Measurements from ENCODE around the gene KNSTRN. TPM values are rescaled to one million over a fixed set of nuclear protein-coding genes. Genes with fewer than 3 reads are reported as not detected.

KNSTRN gene
- total and polyA plus RNA-seq, 4 experiments from 2014 or later, result 1.0 to 8.8 (median 4.6) TPM

DNA sequence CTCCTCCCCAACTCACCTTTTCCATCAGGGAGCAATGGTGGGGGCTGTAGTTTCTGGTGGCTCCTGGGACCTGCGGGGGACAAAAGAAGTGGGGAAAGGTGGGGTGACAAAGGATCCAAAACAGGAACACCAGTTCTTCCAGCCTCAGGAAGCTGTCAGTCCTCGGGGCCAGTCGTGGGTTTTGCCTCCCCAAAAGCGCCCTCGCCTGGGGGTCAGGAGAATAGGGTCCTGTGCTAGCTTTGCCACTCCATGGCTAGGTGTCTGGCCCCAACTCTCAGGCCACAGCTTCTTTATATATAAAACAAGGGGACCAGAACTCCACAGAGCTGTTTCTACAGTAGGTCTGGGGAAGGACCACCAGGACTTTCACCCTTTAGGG lies 45.8 kb upstream of the KNSTRN start:
- intact Hi-C loops (cut with micrococcal nuclease), result loop anchor here (5.0 kb wide), 1 partner anchor 119 kb away; no protein-coding TSS in a partner anchor
- Histone ChIP-seq H3K4me1 (ENCODE audit: insufficient read depth, low read length) (peaks cover 15% of the 10 kb centered on the region), H3K4me3 (ENCODE audit: low read length in 2 of 2) (no peak overlapping the region), H3K9me3 (ENCODE audit: control insufficient read depth in 1 of 2, low read length in 2 of 2) (no peaks in the 10 kb centered on the region), H3K36me3 (ENCODE audit: insufficient read depth, low read length) (no peaks in the 10 kb centered on the region), H3K27me3 (ENCODE audit: insufficient read depth, low read length) (no peaks in the 10 kb centered on the region), H3K27ac (ENCODE audit: low read depth, low read length) (no peak overlapping the region)
- no peaks in the 10 kb centered on the region for H3K9me3 Mint-ChIP-seq
- no peak overlapping the region for H3K4me3 Mint-ChIP-seq
- peak overlapping the region in 1 of 7 donors; percentile 47 for H3K27ac Mint-ChIP-seq
- H3K36me3 Mint-ChIP-seq, result no peaks in the 10 kb centered on the region
- ChIA-PET CTCF (ENCODE audit: partially characterized antibody) (interaction anchor here (1.4 to 21.4 kb wide), 18 partner anchors 8 to 293 kb away, joined by 3 to 634 read pairs (median 10); partner anchors contain the start of genes ANKRD63, INAFM2 and PLCB2), POLR2A (ENCODE audit: partially characterized antibody) (interaction anchor here (0.9 to 4.2 kb wide), 3 partner anchors 17 to 36 kb away, joined by 3 to 32 read pairs (median 4); partner anchors contain the start of gene PLCB2)
- peaks cover 7 to 16% (median 9%) of the 10 kb centered on the region in 4 donors for H3K4me1 Mint-ChIP-seq
- peaks cover 0 to 2% of the 10 kb centered on the region in 2 donors for H3K27me3 Mint-ChIP-seq
- no peak for DNase-seq

DNA sequence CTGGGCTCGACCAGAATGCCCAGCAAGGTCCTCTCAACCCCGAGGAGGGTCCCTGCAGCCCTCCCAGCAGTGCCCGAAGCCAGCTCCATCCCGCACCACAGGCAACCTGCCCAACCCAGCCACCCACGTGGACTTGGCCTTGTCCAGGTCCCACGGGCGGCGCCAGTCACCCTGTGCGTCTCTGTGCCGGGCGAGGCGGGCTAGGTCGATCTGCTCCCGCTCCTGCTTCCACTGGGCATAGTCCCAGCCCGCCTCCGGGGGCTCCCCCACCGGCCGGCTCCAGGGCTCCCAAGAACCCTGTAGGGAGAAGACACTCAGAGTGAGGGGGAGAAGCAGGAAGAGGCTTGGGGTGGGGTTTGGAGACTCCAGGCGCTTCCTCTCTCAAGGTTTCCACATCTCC lies 44.9 kb upstream of the KNSTRN start:
- H3K9me3 ChIP-seq (ENCODE audit: control insufficient read depth in 1 of 2, low read length in 2 of 2), result no peaks in the 10 kb centered on the region
- CTCF ChIA-PET (ENCODE audit: partially characterized antibody), result interaction anchor here (0.6 to 21.4 kb wide), 31 partner anchors 9 to 549 kb away, joined by 3 to 634 read pairs (median 6); partner anchors contain the start of genes ANKRD63, BAHD1, INAFM2 and KNSTRN
- H3K4me1 Mint-ChIP-seq, result peaks cover 7 to 16% (median 9%) of the 10 kb centered on the region in 4 donors
- H3K36me3 ChIP-seq (ENCODE audit: insufficient read depth, low read length), result no peaks in the 10 kb centered on the region
- peaks cover 0 to 2% of the 10 kb centered on the region in 2 donors for H3K27me3 Mint-ChIP-seq
- no peaks in the 10 kb centered on the region for H3K9me3 Mint-ChIP-seq
- H3K27ac ChIP-seq (ENCODE audit: low read depth, low read length), result no peak overlapping the region
- H3K4me3 ChIP-seq (ENCODE audit: low read length in 2 of 2), result no peak overlapping the region
- H3K27me3 ChIP-seq (ENCODE audit: insufficient read depth, low read length), result no peaks in the 10 kb centered on the region
- H3K36me3 Mint-ChIP-seq, result no peaks in the 10 kb centered on the region
- H3K27ac Mint-ChIP-seq, result no peak overlapping the region
- no peak for DNase-seq
- H3K4me1 ChIP-seq (ENCODE audit: insufficient read depth, low read length), result peaks cover 15% of the 10 kb centered on the region
- intact Hi-C loops (cut with micrococcal nuclease), result loop anchor here (5.0 kb wide), 1 partner anchor 120 kb away; no protein-coding TSS in a partner anchor
- POLR2A ChIA-PET (ENCODE audit: partially characterized antibody), result interaction anchor here (0.7 to 4.2 kb wide), 8 partner anchors 13 to 84 kb away, joined by 3 to 32 read pairs (median 4); partner anchors contain the start of genes INAFM2 and PLCB2
- H3K4me3 Mint-ChIP-seq, result no peak overlapping the region

- H3K27me3 ChIP-seq (ENCODE audit: insufficient read depth, low read length), result no peaks in the 10 kb centered on the region
- ChIA-PET POLR2A (ENCODE audit: partially characterized antibody) (interaction anchor here (0.6 to 4.2 kb wide), 8 partner anchors 12 to 332 kb away, joined by 3 to 32 read pairs (median 4); partner anchors contain the start of genes INAFM2 and PLCB2), CTCF (ENCODE audit: partially characterized antibody) (interaction anchor here (0.6 to 21.4 kb wide), 34 partner anchors 8 to 550 kb away, joined by 3 to 634 read pairs (median 6); partner anchors contain the start of genes ANKRD63, BAHD1, INAFM2 and KNSTRN)
- peaks cover 15% of the 10 kb centered on the region for H3K4me1 ChIP-seq (ENCODE audit: insufficient read depth, low read length)
- Mint-ChIP-seq H3K4me3 (peak overlapping the region in 1 of 8 donors; percentile 46), H3K27ac (no peak overlapping the region), H3K9me3 (no peaks in the 10 kb centered on the region), H3K36me3 (no peaks in the 10 kb centered on the region), H3K4me1 (peaks cover 7 to 16% (median 9%) of the 10 kb centered on the region in 4 donors), H3K27me3 (peaks cover 0 to 2% of the 10 kb centered on the region in 2 donors)
- intact Hi-C loops (cut with micrococcal nuclease), result loop anchor here (1.0 to 5.0 kb wide), 4 partner anchors 17 to 121 kb away; partner anchors contain the start of gene PLCB2
- no peaks in the 10 kb centered on the region for H3K36me3 ChIP-seq (ENCODE audit: insufficient read depth, low read length)
- H3K9me3 ChIP-seq (ENCODE audit: control insufficient read depth in 1 of 2, low read length in 2 of 2), result no peaks in the 10 kb centered on the region
- H3K27ac ChIP-seq (ENCODE audit: low read depth, low read length), result no peak overlapping the region
- DNase-seq, result peak; percentile 69 to 72 (median 71)
- H3K4me3 ChIP-seq (ENCODE audit: low read length in 2 of 2), result no peak overlapping the region
Measured at GRCh38 chr15:40338041-40338657, 44.4 kb upstream of the KNSTRN start.

DNA sequence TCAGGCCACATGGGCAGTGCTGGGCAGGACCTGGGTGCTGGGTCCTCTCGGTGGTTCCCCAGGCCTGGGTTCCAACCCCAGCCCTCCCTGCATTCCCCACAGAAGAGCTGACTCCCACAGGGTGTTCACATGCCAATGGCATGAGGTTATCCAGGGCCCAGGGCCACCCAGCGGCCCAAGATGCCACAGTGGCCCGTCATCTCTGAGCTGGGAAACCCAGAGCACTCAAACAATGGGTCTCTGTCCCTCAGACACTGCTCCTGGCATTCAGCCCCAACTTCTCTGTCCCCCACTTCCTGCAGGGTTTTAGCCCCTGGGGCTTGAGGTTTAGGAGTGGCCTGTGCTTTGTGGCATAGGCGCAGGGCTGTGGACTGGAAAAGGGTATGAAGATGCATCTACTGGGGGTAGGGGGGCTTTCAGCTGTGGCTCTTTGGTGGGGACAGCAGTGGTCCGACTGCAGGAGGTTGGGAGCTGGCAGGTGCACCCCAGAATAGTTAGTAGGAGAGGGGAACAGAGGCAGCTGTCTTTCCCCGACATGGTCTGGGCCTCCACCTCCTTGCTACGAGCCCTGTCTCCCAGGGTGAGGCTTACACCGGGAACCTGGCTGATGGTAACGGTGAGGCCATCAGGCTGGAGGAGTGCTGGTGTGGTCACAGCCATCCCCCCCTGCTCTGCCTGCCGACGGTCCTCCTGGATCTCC lies 43.5 kb upstream of the KNSTRN start:
- no peak overlapping the region for H3K27ac Mint-ChIP-seq
- peaks cover 0 to 2% of the 10 kb centered on the region in 2 donors for H3K27me3 Mint-ChIP-seq
- no peaks in the 10 kb centered on the region for H3K9me3 ChIP-seq (ENCODE audit: control insufficient read depth in 1 of 2, low read length in 2 of 2)
- peaks cover 13% of the 10 kb centered on the region for H3K4me1 ChIP-seq (ENCODE audit: insufficient read depth, low read length)
- no peaks in the 10 kb centered on the region for H3K36me3 ChIP-seq (ENCODE audit: insufficient read depth, low read length)
- ChIA-PET POLR2A (ENCODE audit: partially characterized antibody) (interaction anchor here (1.0 to 4.2 kb wide), 2 partner anchors 30 to 60 kb away, joined by 5 to 32 read pairs; partner anchors contain the start of gene PLCB2), CTCF (ENCODE audit: partially characterized antibody) (interaction anchor here (0.9 to 21.4 kb wide), 19 partner anchors 12 to 551 kb away, joined by 3 to 634 read pairs (median 8); partner anchors contain the start of genes ANKRD63, INAFM2, KNSTRN and PLCB2)
- intact Hi-C loops (cut with micrococcal nuclease), result loop anchor here (1.0 to 5.0 kb wide), 4 partner anchors 18 to 122 kb away; partner anchors contain the start of gene PLCB2
- H3K27ac ChIP-seq (ENCODE audit: low read depth, low read length), result no peak overlapping the region
- DNase-seq, result no peak
- no peaks in the 10 kb centered on the region for H3K9me3 Mint-ChIP-seq
- no peak overlapping the region for H3K4me3 ChIP-seq (ENCODE audit: low read length in 2 of 2)
- no peak overlapping the region for H3K4me3 Mint-ChIP-seq
- no peaks in the 10 kb centered on the region for H3K27me3 ChIP-seq (ENCODE audit: insufficient read depth, low read length)
- peaks cover 4 to 10% (median 7%) of the 10 kb centered on the region in 4 donors for H3K4me1 Mint-ChIP-seq
- H3K36me3 Mint-ChIP-seq, result no peaks in the 10 kb centered on the region

GRCh38 chr15:40339621-40339945 lies 42.9 kb upstream of the KNSTRN start:
- no peaks in the 10 kb centered on the region for H3K9me3 ChIP-seq (ENCODE audit: control insufficient read depth in 1 of 2, low read length in 2 of 2)
- peaks cover 13% of the 10 kb centered on the region for H3K4me1 ChIP-seq (ENCODE audit: insufficient read depth, low read length)
- Mint-ChIP-seq H3K9me3 (no peaks in the 10 kb centered on the region), H3K27me3 (peaks cover 0 to 2% of the 10 kb centered on the region in 2 donors), H3K4me1 (peaks cover 3 to 5% (median 5%) of the 10 kb centered on the region in 4 donors), H3K4me3 (no peak overlapping the region), H3K27ac (no peak overlapping the region), H3K36me3 (no peaks in the 10 kb centered on the region)
- no peaks in the 10 kb centered on the region for H3K36me3 ChIP-seq (ENCODE audit: insufficient read depth, low read length)
- H3K27ac ChIP-seq (ENCODE audit: low read depth, low read length), result no peak overlapping the region
- no peak overlapping the region for H3K4me3 ChIP-seq (ENCODE audit: low read length in 2 of 2)
- CTCF ChIA-PET (ENCODE audit: partially characterized antibody), result interaction anchor here (0.7 to 21.4 kb wide), 13 partner anchors 13 to 302 kb away, joined by 3 to 634 read pairs (median 12); partner anchors contain the start of genes ANKRD63, INAFM2 and PLCB2
- H3K27me3 ChIP-seq (ENCODE audit: insufficient read depth, low read length), result no peaks in the 10 kb centered on the region
- POLR2A ChIA-PET (ENCODE audit: partially characterized antibody), result interaction anchor here (4.2 kb wide), 1 partner anchor 30 kb away, joined by 32 read pairs; the partner anchor contains the start of gene PLCB2
- DNase-seq, result no peak
- intact Hi-C loops (cut with micrococcal nuclease), result loop anchor here (5.0 kb wide), 1 partner anchor 122 kb away; no protein-coding TSS in a partner anchor

DNA sequence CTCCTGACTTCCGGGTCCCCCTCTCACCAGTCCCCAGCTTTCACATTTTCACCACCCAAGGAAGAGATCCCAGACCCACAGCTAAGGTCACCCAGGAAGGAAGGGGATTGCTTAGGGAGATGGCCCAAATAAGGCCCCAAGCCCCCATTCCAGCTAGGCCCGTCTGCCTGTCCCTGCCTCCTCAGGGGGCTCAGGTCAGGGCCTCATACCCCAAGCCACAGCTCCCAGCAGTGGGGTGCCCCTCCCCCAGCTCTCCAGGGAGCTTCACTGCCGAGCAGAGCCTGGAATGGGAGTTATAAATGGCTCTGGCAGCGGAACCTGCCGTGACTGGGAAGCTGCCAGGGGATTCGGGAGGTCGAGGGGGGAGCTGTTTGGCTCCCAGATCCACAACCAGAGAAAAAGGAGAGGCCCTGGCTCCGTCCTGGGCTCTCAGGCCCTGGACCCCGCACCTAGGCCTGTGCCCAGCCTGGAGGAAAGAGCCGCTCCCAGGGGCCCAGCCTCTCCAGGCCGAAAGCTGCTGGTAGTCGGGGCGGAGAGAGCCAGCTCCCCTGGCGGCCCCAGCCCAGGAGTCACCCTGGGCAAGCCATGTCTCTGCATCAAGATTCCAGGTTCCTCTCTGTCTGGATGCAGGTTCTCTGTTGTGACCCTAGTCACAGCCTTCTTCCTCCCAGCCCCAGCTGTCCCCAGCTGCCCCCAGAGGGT lies 42.3 kb upstream of the KNSTRN start:
- Mint-ChIP-seq H3K4me3 (no peak overlapping the region), H3K4me1 (peaks cover 4 to 7% (median 5%) of the 10 kb centered on the region in 4 donors), H3K27me3 (peaks cover 0 to 2% of the 10 kb centered on the region in 2 donors), H3K9me3 (no peaks in the 10 kb centered on the region), H3K27ac (no peak overlapping the region), H3K36me3 (no peaks in the 10 kb centered on the region)
- intact Hi-C loops (cut with micrococcal nuclease), result no loop called here
- Histone ChIP-seq H3K4me3 (ENCODE audit: low read length in 2 of 2) (no peak overlapping the region), H3K27ac (ENCODE audit: low read depth, low read length) (no peak overlapping the region), H3K4me1 (ENCODE audit: insufficient read depth, low read length) (peaks cover 14% of the 10 kb centered on the region), H3K27me3 (ENCODE audit: insufficient read depth, low read length) (no peaks in the 10 kb centered on the region), H3K36me3 (ENCODE audit: insufficient read depth, low read length) (no peaks in the 10 kb centered on the region), H3K9me3 (ENCODE audit: control insufficient read depth in 1 of 2, low read length in 2 of 2) (no peaks in the 10 kb centered on the region)
- ChIA-PET POLR2A (ENCODE audit: partially characterized antibody) (interaction anchor here (1.3 kb wide), 1 partner anchor 33 kb away, joined by 3 read pairs; no protein-coding TSS in a partner anchor), CTCF (ENCODE audit: partially characterized antibody) (interaction anchor here (0.7 to 21.4 kb wide), 11 partner anchors 13 to 303 kb away, joined by 3 to 634 read pairs (median 12); partner anchors contain the start of genes DISP2, INAFM2 and PLCB2)
- DNase-seq, result no peak

Data from CD4-positive, alpha-beta memory T cell (primary cell).